ENCODE measurements around the gene CANT1.
A peak's percentile ranks its signal among the peaks of the same experiment; 100 is the strongest.

CANT1 gene

GRCh38 chr17:78993981-78994671 is 15.4 kb downstream of the CANT1 start:
- peak; percentile 18 for DNase-seq

DNA sequence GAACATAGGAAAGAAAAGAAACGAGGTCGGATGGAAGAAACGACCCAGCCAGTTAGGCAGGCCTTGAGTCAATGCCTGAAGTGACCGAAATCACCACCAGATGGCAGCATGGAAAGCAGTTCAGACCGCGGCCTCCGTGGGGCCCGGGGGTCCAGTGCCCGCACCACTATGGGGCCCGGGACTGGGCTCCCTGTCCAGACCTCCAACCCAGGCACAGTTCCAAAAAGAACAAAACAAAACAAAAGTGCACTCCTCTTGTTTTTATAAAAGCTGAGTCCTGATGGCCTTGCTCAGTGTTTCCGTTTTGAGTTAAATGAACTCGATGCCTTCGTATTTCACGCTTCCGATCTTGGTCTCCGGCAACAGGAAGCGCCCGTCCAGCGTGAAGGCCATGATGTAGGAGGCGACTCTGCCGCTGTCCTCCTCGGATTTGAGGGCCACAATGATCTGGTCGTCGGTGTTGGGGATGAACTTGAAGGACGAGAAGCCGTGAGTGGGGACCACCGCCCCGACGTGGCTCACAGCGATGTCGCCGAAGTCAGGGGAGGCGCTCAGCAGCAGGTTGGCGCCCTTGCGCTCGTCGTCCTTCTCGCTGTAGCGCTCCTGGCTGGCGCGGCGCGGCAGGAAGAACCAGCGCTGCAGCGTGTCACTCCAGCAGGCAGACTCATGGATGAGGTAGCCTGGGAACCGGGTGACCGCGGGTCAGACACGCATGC is 16.2 kb downstream of the CANT1 start:
- peak; percentile 58 for DNase-seq

- peak; percentile 7 for DNase-seq
Measured at GRCh38 chr17:78992542-78993212, 16.9 kb downstream of the CANT1 start.

GRCh38 chr17:78991906-78992532 is 17.5 kb downstream of the CANT1 start:
- peak; percentile 11 for DNase-seq

DNA sequence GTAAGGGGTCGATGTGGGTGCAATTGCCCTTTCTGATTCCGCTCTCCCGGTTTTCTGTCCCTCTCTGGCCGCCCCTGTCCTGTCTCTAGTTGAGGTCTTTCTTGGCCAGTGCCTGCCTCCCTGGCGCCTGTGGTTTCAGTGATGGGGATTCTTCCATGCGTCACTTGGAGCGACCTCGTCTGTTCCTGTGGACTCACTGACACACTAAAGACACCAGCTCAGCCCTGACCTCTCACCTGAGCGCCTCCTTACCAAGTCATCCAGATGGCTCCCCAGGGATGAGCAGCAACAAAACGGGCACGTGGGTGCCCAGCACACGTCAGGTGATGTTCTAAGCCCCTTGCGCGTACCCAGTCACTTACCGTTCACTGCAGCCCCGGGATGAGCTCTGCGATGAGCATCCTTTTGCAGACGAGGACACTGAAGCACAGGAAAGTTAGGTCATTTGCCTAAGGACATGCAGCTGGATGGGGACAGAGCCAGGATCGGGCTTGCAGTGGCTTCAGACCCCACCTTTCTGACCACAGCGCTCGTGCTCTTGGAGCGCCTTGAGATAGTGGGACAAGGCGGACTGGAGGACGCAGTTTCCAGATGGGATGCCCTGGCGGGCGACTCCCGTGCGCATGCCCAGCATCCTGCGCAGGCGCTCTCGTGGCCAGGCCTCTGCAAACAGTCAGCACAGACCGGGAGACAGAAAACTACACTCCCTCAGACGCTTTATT is 18.4 kb downstream of the CANT1 start:
- DNase-seq, result peak; percentile 15

DNA sequence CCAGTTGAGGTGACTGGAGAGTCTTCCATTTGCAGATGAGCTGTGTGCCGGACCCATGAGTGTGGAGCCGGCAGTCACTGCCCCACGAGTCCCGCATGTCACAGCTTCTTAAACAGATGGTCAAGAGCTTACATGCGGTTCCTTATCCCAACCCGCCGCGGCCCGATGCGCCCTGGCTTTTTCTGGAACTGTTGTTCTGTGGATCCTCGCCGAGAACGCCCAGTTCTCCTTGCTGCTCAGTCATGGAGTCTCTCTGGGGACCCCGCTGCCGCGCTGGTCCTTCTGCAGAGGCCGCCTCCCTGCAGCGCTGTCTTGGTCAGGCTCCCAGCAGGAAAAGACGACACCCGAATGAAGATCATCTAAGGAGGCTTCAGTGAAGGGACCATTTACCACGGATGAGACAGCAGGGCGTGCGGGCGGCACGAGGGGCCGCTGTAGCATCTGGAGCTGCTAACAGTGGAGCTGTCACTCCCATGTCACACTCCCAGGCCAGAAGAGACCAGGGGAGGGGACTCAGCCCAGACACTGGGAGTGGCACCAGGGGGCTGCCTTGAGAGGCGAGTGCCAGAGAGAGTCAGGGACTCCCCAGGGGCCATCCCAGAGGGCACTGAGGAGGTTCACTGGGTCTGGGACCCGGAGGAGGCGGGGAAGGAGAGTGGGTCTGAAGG is 19.1 kb downstream of the CANT1 start:
- peak; percentile 14 for DNase-seq

- no peak for DNase-seq
Measured at GRCh38 chr17:78988152-78988551, 21.4 kb downstream of the CANT1 start.

DNA sequence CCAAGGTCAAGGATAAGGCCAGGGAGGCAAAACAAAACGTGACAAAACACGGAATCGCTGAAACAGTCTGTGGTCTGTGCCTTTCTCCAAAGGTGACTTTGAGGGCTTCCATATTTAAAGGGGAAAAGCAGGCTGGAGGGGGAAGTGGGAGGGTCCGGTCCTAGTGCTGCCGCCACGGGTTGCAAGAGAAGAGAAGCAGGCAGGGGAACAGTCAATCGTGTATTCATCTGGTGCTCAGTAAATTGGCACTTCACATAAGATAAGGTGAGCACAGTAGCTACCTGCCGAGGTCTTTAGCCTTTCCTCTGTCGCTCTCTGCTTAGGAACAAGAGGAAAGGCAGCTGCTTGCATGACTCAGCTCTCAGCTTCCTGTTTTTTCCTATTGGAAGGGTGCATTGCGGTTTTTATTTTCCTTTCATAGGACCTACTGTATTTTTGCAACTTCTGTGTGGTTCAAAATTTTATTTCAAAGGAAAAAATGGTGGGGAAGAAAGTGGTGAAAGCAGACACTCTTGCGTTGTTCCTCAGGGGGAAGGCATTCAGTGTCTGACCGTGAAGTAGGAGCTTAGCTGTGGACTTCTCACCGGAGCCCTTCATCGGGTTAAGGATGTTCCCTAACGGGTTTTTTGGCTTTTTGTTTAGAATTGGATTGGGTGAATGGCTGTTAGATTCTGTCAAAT is 22.8 kb downstream of the CANT1 start:
- DNase-seq, result no peak

DNA sequence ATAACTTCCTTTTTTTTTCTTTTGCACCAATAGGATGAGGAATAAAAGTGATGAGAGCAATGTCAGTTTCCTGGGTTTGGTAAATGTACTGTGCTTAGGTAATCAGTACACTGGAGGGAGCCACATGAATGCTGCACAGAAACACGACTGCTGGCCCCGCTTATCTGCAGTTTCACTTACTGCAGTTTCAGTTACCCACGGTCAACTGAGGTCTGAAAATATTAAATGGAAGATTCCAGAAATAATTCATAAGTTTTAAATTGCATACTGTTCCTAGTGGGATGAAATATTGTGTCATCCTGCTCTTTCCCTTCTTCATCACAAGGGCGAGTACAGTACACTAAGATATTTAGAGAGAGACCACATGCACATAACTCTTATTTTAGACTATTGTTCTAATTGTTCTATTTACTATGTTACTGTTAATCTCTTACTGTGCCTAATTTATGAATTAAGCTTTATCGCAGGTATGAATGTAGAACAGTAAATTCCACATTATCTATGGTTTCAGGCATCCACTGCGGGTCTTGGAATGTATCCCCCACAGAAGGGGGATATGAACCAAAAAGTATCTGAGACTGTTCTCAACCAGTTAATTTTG is 23.4 kb downstream of the CANT1 start:
- no peak for DNase-seq

GRCh38 chr17:78985395-78985794 is 24.2 kb downstream of the CANT1 start:
- DNase-seq, result no peak

GRCh38 chr17:78981010-78981888 is 28.3 kb downstream of the CANT1 start:
- no peak for DNase-seq

- no peak for DNase-seq
Measured at GRCh38 chr17:78980624-78980972, 29.0 kb downstream of the CANT1 start.

DNA sequence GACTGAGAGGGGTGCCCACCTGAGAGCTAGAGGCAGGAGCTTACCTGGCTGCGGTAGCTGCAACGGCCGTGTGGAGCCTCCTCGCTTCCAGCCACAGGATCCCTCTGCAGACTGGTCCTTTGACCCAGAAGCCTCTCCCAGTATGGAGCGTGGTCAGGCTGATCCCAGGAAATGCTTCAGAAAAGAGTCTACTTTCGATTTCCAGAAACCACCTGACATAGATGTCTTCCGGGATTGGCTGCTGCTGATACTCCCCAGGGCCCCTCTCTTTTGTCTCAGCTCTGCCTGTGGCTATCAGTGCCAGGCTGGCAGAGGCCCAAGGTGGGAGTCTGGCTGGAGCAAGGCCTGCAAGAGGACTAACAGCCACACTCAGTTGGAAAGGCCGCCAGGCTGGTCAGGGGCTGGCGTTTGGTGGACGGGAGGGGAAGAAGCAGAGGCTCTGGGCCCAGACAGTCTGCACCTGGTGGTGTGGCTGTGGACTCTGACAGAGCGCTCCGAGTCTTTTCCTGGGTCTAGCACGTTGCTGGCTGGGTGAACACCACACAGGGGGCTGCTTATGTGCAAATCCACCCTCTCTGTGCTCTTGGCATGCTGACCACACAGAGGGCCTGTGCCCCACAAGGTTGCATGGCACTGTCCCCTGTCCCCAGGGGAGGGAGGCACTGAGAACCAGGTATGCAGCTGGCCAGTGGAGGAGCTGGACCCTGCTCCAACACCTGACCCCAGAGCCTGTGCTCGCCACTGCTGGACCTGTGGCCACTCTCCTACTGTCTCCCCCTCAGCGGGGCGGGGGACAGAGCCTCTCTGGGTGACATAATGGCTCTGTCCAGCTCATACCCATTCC is 29.6 kb downstream of the CANT1 start, which contains the start of gene LGALS3BP:
TSS of gene LGALS3BP (minus strand) at position 144 of the 844 bp plus-strand sequence. CDS start 2,732 bp downstream, outside the sequence.
- DNase-seq, result peak; percentile 74

DNA sequence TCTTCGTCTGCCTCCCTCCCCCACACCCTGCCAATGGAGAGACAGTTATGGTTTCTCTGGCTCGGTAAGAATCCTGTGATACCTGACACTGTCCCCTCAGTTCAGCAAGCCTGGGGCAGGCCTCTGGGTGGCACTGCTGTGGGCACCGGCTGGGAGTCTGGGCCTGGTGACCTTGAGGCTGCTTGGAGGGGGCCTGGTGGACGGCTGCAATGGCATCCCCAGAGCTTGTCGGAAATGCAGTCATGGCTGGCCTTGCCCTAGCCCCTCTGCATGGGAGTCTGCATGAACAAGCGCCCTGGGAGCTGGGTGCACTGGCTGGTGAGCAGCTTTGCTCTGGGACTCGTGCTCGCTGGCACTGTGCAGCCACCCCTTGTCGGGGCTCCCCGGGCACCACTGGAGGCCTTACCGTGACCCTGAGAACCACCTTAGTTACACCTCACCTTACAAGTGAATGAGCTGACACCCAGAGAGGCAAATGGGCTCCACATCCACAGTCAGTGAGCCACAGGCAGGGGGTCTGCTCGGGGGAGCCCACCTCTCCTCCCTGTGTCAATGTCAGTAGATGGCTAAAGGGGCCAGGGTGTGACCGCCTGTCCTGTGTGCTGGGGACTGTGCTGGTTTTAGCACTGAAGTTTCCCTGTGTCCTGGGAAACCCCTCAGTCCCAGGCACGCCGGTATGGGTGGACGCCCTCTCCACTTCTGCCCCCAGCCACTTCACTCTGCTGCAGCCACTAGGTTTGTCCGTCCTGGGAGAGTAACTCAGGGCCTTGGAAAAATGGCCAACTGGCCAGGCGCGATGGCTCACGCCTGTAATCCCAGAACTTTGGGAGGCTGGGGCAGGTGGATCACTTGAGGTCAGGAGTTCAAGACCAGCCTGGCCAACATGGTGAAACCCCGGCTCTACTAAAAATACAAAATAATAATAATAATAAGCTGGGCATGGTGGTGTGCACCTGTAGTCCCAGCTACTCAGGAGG is 31.3 kb downstream of the CANT1 start:
- DNase-seq, result no peak

DNA sequence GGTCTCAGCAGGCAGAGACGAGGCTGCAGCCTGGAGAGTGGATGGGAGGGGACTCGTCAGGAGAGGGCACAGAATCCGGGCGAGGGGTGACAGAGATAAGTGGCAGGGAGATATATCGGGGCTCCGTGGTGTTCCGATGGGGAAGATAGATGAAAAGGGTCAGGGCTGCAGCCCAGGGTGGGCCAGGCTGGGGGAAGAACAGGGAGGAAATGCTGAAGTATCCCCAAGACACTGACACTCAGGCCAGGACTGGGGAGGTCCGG is 32.0 kb downstream of the CANT1 start:
- DNase-seq, result no peak

- no peak for DNase-seq
Measured at GRCh38 chr17:78976907-78977680, 32.5 kb downstream of the CANT1 start.

All from right hindlimb (tissue), 1 donor.